SU-DHL-6 (cell line): ENCODE data around the gene IL6R.

Experiments used
- CTCF ChIP-seq: fragments of 200-600 bp; sonication (generic); IDR thresholded peaks from one replicate; pipeline ENCODE4 v1.5.1; 2017; ENCODE audit warnings: antibody characterized with exemption, mild to moderate bottlenecking, low read length, moderate library complexity; ENCODE audit not compliant: insufficient read depth, poor library complexity, severe bottlenecking
- EZH2phosphoT487 ChIP-seq: fragments of 200-600 bp; sonication (generic), shearing (Covaris generic); conservative IDR thresholded peaks from 2 replicates; pipeline ENCODE4 v1.6.1; 2018; ENCODE audit warnings: mild to moderate bottlenecking, antibody characterized with exemption, low read length, moderate library complexity, mixed read lengths

- TF ChIP-seq CTCF (no peak), EZH2phosphoT487 (no peak)
Measured at GRCh38 chr1:154371436-154371835, 33.7 kb upstream of the IL6R start.
